SU-DHL-6 (cell line): ENCODE measurements around the gene RBM6.

ENCODE experiments used
- EZH2phosphoT487 ChIP-seq: fragments of 200-600 bp; sonication (generic), shearing (Covaris generic); conservative IDR thresholded peaks from 2 replicates; pipeline ENCODE4 v1.6.1; 2018; ENCODE audit warnings: mild to moderate bottlenecking, antibody characterized with exemption, low read length, moderate library complexity, mixed read lengths
- TF ChIP-seq, protein P1 (sequence below): fragments of 200-600 bp; sonication (generic); IDR thresholded peaks from one replicate; pipeline ENCODE4 v1.5.1; 2017; ENCODE audit warnings: antibody characterized with exemption, mild to moderate bottlenecking, low read length, moderate library complexity; ENCODE audit not compliant: insufficient read depth, poor library complexity, severe bottlenecking

DNA sequence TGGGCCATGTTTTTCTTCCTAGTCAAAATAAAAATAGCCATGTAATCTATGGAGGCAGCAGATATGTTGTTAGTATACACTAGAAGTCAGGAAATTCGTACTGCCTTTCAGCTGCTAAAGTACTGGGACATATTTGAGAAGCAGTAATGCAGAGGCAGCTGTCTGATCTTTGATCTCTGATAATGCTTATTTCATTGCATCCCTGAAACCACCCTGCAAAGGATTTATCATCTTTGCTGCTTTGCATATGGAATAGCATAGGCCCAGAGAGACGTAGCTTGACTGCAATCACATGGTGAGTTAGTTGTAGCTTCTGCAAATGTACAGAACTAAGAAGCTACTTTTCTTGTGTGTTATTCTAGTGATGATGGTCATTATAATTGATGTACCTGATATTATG is 52.4 kb downstream of the RBM6 start:
- no peak for TF ChIP-seq EZH2phosphoT487
- TF ChIP-seq, protein P1, sequence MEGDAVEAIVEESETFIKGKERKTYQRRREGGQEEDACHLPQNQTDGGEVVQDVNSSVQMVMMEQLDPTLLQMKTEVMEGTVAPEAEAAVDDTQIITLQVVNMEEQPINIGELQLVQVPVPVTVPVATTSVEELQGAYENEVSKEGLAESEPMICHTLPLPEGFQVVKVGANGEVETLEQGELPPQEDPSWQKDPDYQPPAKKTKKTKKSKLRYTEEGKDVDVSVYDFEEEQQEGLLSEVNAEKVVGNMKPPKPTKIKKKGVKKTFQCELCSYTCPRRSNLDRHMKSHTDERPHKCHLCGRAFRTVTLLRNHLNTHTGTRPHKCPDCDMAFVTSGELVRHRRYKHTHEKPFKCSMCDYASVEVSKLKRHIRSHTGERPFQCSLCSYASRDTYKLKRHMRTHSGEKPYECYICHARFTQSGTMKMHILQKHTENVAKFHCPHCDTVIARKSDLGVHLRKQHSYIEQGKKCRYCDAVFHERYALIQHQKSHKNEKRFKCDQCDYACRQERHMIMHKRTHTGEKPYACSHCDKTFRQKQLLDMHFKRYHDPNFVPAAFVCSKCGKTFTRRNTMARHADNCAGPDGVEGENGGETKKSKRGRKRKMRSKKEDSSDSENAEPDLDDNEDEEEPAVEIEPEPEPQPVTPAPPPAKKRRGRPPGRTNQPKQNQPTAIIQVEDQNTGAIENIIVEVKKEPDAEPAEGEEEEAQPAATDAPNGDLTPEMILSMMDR = no peak
